Fibroblast of peridontal ligament (primary cell): Measurements from ENCODE around the gene WDR74.
"Not testable (repeated sequence)": the region's sequence is repeated elsewhere in the genome, so short reads cannot be mapped to it uniquely, and the experiment has no call there.

ENCODE experiments used
- DNase-seq: peaks from one replicate; pipeline ENCODE4 v3.0.0-alpha.2; 2010; ENCODE audit errors: extremely low read depth

The WDR74 gene

GRCh38 chr11:62841361-62842170 is 2.2 kb upstream of the WDR74 start:
- peak; percentile 100 for DNase-seq

- DNase-seq = peak; percentile 88
Measured at GRCh38 chr11:62840721-62841360, 1.5 kb upstream of the WDR74 start.

- no peak for DNase-seq
Measured at GRCh38 chr11:62835336-62835735, 4.1 kb downstream of the WDR74 start.

- no peak for DNase-seq
Measured at GRCh38 chr11:62832336-62833234, 6.8 kb downstream of the WDR74 start, which contains the start of gene TEX54. TSS of gene TEX54 (minus strand) at chr11:62832841.

GRCh38 chr11:62831520-62832335 is 7.7 kb downstream of the WDR74 start, which contains the start of gene STX5:
TSS of gene STX5 (minus strand) at chr11:62832051. CDS start at chr11:62831243, 808 bp downstream.
- peak; percentile 98 for DNase-seq

- DNase-seq = no peak
Measured at GRCh38 chr11:62830904-62831519, 8.4 kb downstream of the WDR74 start.

- not testable (repeated sequence) for DNase-seq
Measured at GRCh38 chr11:62828130-62828529, 11.3 kb downstream of the WDR74 start.

- DNase-seq = no peak
Measured at GRCh38 chr11:62823677-62824076, 15.7 kb downstream of the WDR74 start.

GRCh38 chr11:62817129-62817528 is 22.3 kb downstream of the WDR74 start:
- no peak for DNase-seq

- no peak for DNase-seq
Measured at GRCh38 chr11:62816557-62816956, 22.8 kb downstream of the WDR74 start.

GRCh38 chr11:62811659-62812058 is 27.7 kb downstream of the WDR74 start:
- no peak for DNase-seq

GRCh38 chr11:62810748-62811147 is 28.6 kb downstream of the WDR74 start:
- no peak for DNase-seq

- DNase-seq = no peak
Measured at GRCh38 chr11:62806611-62807121, 32.7 kb downstream of the WDR74 start.

- no peak for DNase-seq
Measured at GRCh38 chr11:62805961-62806441, 33.4 kb downstream of the WDR74 start.

GRCh38 chr11:62805076-62805892 is 34.1 kb downstream of the WDR74 start, which contains the start of gene NXF1:
TSS of gene NXF1 (minus strand) at chr11:62805440. CDS start at chr11:62805356, 84 bp downstream.
- DNase-seq = peak; percentile 92

- peak; percentile 60 for DNase-seq
Measured at GRCh38 chr11:62804310-62805075, 34.9 kb downstream of the WDR74 start.

GRCh38 chr11:62801071-62801470 is 38.3 kb downstream of the WDR74 start:
- no peak for DNase-seq

- no peak for DNase-seq
Measured at GRCh38 chr11:62799486-62799885, 39.9 kb downstream of the WDR74 start.

- no peak for DNase-seq
Measured at GRCh38 chr11:62796281-62796680, 43.1 kb downstream of the WDR74 start.
